K562 (cell line): ENCODE data around the gene MBD5. TPM values are rescaled to one million over a fixed set of nuclear protein-coding genes. Genes with fewer than 3 reads are reported as not detected.

Experiments used
- ATF1 ChIP-seq, 2 experiments: fragments of 450-650 bp in 1 of 2; IDR thresholded peaks; 2 replicates each; pipeline ENCODE4 v1.6.1; 2016; ENCODE audit warnings: missing compliant biosample characterization in 1 of 2, missing genetic modification characterization in 1 of 2
- CTCF ChIP-seq, 3 experiments: IDR thresholded peaks in 2 of 3; conservative IDR thresholded peaks in 1 of 3; 2 replicates each; pipeline ENCODE4 v1.5.1; 2011 to 2012; ENCODE audit warnings: low read length in 3 of 3, mild to moderate bottlenecking in 3 of 3, control low read depth in 2 of 3, improper control_type of control experiment in 1 of 3, inconsistent platforms in 1 of 3, low read depth in 1 of 3, mixed read lengths in 1 of 3, moderate library complexity in 1 of 3; ENCODE audit not compliant: insufficient read depth in 2 of 3
- DMBX1 ChIP-seq: fragments of 250-450 bp; sonication (Bioruptor Pico); IDR thresholded peaks from 2 replicates; pipeline ENCODE4 v1.8.0; 2022; ENCODE audit warnings: inconsistent platforms, mild to moderate bottlenecking, moderate library complexity, borderline replicate concordance
- E2F4 ChIP-seq: sonication (generic); formaldehyde crosslinking; IDR thresholded peaks from 2 replicates; pipeline ENCODE4 v1.8.0; 2022; ENCODE audit warnings: mild to moderate bottlenecking, low read depth, missing genetic modification reagents
- HDAC1 ChIP-seq, 2 experiments: fragments of 450-650 bp; IDR thresholded peaks; 2 replicates each; pipeline ENCODE4 v1.6.1; 2016 to 2017; ENCODE audit warnings: inconsistent platforms in 1 of 2, mild to moderate bottlenecking in 1 of 2, moderate library complexity in 1 of 2
- KDM4B ChIP-seq, 2 experiments: fragments of 450-650 bp in 1 of 2; sonication (generic) in 1 of 2; IDR thresholded peaks; 2 replicates each; pipeline ENCODE4 v1.6.1; 2016 to 2017; ENCODE audit warnings: borderline replicate concordance in 2 of 2, antibody characterized with exemption in 1 of 2, low read depth in 1 of 2, mild to moderate bottlenecking in 1 of 2
- MTA1 ChIP-seq: fragments of 450-650 bp; IDR thresholded peaks from 2 replicates; pipeline ENCODE4 v1.6.1; 2017; ENCODE audit warnings: borderline replicate concordance
- NCOA4 ChIP-seq: fragments of 450-650 bp; IDR thresholded peaks from 2 replicates; pipeline ENCODE4 v1.6.1; 2018; ENCODE audit warnings: mild to moderate bottlenecking; ENCODE audit not compliant: partially characterized antibody
- POLR3G ChIP-seq: IDR thresholded peaks from 2 replicates; pipeline ENCODE4 v1.6.1; 2011; ENCODE audit not compliant: insufficient read length, insufficient replicate concordance; ENCODE audit errors: extremely low read depth
- SIN3B ChIP-seq: fragments of 450-650 bp; IDR thresholded peaks from 2 replicates; pipeline ENCODE4 v1.6.1; 2017; ENCODE audit warnings: low read depth, mild to moderate bottlenecking, moderate library complexity
- SNAPC5 ChIP-seq: fragments of 250-450 bp; sonication (Bioruptor Pico); IDR thresholded peaks from 2 replicates; pipeline ENCODE4 v1.8.0; 2021; ENCODE audit warnings: moderate library complexity, mild to moderate bottlenecking, inconsistent platforms
- TBL1XR1 ChIP-seq, 2 experiments: IDR thresholded peaks; 2 replicates each; pipeline ENCODE4 v1.6.1; 2012; ENCODE audit warnings: improper control_type of control experiment in 2 of 2, low read length in 2 of 2, mild to moderate bottlenecking in 1 of 2
- ZNF197 ChIP-seq: fragments of 200-800 bp; sonication (Bioruptor generic); IDR thresholded peaks from 2 replicates; pipeline ENCODE4 v1.6.1; 2016; ENCODE audit warnings: low read depth, missing genetic modification characterization, missing compliant biosample characterization
- ZNF316 ChIP-seq: fragments of 450-650 bp; IDR thresholded peaks from 2 replicates; pipeline ENCODE4 v1.6.1; 2016
- polyA plus RNA-seq, 8 experiments: library from polyadenylated mRNA; depleted of rRNA in 4 of 8; stranded (reverse) in 5 of 8; unstranded in 3 of 8; fragments of >200 nt; fragmentation: Nextera tagmentation in 2 of 8; fragmentation: Illumina TruSeq in 1 of 8; extraction: Ambion mirVana in 2 of 8; extraction: Trizol in 1 of 8; gene quantifications; 2 replicates each; pipeline versions ENCODE4 v1.2.1 to v1.2.3, GENCODE V29; 2011 to 2014; ENCODE audit warnings: inconsistent platforms in 1 of 8, missing spikeins in 1 of 8
- total RNA-seq, 7 experiments: library from RNA; depleted of rRNA in 6 of 7; stranded (reverse); fragments of >200 nt in 6 of 7; fragmentation: Illumina TruSeq in 2 of 7; extraction: Trizol in 2 of 7; gene quantifications; 2 replicates each; pipeline versions ENCODE4 v1.2.1 to v1.2.3, GENCODE V29; 2011 to 2021; ENCODE audit warnings: low replicate concordance in 1 of 7
- TF ChIP-seq, protein P1 (sequence below): fragments of 450-650 bp; IDR thresholded peaks from 2 replicates; pipeline ENCODE4 v1.6.1; 2018; ENCODE audit not compliant: partially characterized antibody
- TF ChIP-seq, protein P2 (sequence below): fragments of 200-800 bp; sonication (Bioruptor generic); IDR thresholded peaks from 2 replicates; pipeline ENCODE4 v1.6.1; 2017; ENCODE audit warnings: missing genetic modification characterization, missing compliant biosample characterization

MBD5 gene
- total and polyA plus RNA-seq, 9 of the 15 experiments (the other 6 are each of a cell fraction or from before 2014, with no cell fraction given) = 3.4 to 14.5 (median 9.0) TPM

- no peak for TF ChIP-seq POLR3G
- TF ChIP-seq NCOA4 = peak; percentile 66
- no peak for TF ChIP-seq SIN3B
- TF ChIP-seq E2F4 = peak; percentile 30; the same call in 1 of the 2 replicates
- TF ChIP-seq ZNF316 = no peak; the same call in 1 of the 2 replicates
- TF ChIP-seq, protein P1, sequence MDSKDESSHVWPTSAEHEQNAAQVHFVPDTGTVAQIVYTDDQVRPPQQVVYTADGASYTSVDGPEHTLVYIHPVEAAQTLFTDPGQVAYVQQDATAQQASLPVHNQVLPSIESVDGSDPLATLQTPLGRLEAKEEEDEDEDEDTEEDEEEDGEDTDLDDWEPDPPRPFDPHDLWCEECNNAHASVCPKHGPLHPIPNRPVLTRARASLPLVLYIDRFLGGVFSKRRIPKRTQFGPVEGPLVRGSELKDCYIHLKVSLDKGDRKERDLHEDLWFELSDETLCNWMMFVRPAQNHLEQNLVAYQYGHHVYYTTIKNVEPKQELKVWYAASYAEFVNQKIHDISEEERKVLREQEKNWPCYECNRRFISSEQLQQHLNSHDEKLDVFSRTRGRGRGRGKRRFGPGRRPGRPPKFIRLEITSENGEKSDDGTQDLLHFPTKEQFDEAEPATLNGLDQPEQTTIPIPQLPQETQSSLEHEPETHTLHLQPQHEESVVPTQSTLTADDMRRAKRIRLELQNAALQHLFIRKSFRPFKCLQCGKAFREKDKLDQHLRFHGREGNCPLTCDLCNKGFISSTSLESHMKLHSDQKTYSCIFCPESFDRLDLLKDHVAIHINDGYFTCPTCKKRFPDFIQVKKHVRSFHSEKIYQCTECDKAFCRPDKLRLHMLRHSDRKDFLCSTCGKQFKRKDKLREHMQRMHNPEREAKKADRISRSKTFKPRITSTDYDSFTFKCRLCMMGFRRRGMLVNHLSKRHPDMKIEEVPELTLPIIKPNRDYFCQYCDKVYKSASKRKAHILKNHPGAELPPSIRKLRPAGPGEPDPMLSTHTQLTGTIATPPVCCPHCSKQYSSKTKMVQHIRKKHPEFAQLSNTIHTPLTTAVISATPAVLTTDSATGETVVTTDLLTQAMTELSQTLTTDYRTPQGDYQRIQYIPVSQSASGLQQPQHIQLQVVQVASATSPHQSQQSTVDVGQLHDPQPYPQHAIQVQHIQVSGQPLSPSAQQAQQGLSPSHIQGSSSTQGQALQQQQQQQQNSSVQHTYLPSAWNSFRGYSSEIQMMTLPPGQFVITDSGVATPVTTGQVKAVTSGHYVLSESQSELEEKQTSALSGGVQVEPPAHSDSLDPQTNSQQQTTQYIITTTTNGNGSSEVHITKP = peak; percentile 4
- peak in 1 of 2 experiments; percentile 78; a peak in 1 of 4 replicates for TF ChIP-seq KDM4B (IDR thresholded peaks at IDR 0.05; ENCODE audit: borderline replicate concordance in 2 of 2, low read depth in 1 of 2)
- TF ChIP-seq ZNF197 = no peak
- peak in 1 of 2 experiments; percentile 87; a peak in 2 of 4 replicates for TF ChIP-seq HDAC1 (IDR thresholded peaks at IDR 0.05)
- peak in 1 of 2 experiments; percentile 64; a peak in 1 of 4 replicates for TF ChIP-seq TBL1XR1 (IDR thresholded peaks at IDR 0.05; ENCODE audit: low read length in 2 of 2)
- TF ChIP-seq DMBX1 (CRISPR knock-in tag) = no peak
- peak; percentile 52 to 67 (median 53) for TF ChIP-seq CTCF (IDR thresholded peaks at IDR 0.05 in 2 of 3, conservative IDR thresholded peaks at IDR 0.05 in 1 of 3; ENCODE audit: insufficient read depth in 2 of 3, low read depth in 1 of 3, low read length in 3 of 3)
- TF ChIP-seq SNAPC5 (CRISPR knock-in tag) = no peak
- no peak for TF ChIP-seq ATF1 (CRISPR knock-in tag; IDR thresholded peaks at IDR 0.05)
- TF ChIP-seq ATF1 (tag; IDR thresholded peaks at IDR 0.05) = peak; percentile 75
- 0 out of 2 replicates have a peak, but pooled peaks have one; percentile 27 for TF ChIP-seq MTA1
- TF ChIP-seq, protein P2, sequence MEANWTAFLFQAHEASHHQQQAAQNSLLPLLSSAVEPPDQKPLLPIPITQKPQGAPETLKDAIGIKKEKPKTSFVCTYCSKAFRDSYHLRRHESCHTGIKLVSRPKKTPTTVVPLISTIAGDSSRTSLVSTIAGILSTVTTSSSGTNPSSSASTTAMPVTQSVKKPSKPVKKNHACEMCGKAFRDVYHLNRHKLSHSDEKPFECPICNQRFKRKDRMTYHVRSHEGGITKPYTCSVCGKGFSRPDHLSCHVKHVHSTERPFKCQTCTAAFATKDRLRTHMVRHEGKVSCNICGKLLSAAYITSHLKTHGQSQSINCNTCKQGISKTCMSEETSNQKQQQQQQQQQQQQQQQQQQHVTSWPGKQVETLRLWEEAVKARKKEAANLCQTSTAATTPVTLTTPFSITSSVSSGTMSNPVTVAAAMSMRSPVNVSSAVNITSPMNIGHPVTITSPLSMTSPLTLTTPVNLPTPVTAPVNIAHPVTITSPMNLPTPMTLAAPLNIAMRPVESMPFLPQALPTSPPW (CRISPR knock-in tag) = peak; percentile 96
These were observed 506 bp upstream of the MBD5 start, which contains the start of gene ORC4 (continued) for GRCh38 chr2:148020111-148021058.
